HCT116 (cell line): Measurements from ENCODE around the gene STAG1. TPM values are rescaled to one million over a fixed set of nuclear protein-coding genes. Genes with fewer than 3 reads are reported as not detected.

ENCODE experiments used
- ATAC-seq: fragments of 200-7000 bp; cut with Tn5 transposase; 2 replicates; pipeline ENCODE4 v1.9.1; 2020; ENCODE audit warnings: mild to moderate bottlenecking, moderate library complexity
- BruUV-seq: library from RNA; stranded (reverse); fragments of 400-500 nt; replicated peaks from 2 replicates; lab custom pipeline; 2021; lab: Mats Ljungman, UMichigan
- CTCF ChIA-PET: fragments of 300-600 bp; sonication (Branson Sonifier 250); formaldehyde crosslinking; loops from one replicate; lab custom pipeline; 2021; ENCODE audit warnings: antibody characterized with exemption; lab: Charles Lee
- POLR2A ChIA-PET: fragments of 300-600, 350-600 bp; sonication (Branson Sonifier 250); formaldehyde crosslinking; loops from one replicate; lab custom pipeline; 2021; ENCODE audit warnings: antibody characterized with exemption; lab: Charles Lee
- RAD21 ChIA-PET, 2 experiments: fragments of 300-600 bp; sonication (Branson Sonifier 250); formaldehyde crosslinking; loops; one replicate each; lab custom pipeline; 2023; ENCODE audit warnings: low total read pairs in 2 of 2; ENCODE audit not compliant: uncharacterized antibody in 2 of 2, unreplicated experiment in 2 of 2, low non-redundant PET in 1 of 2; lab: Charles Lee
- DNase-seq: peaks from one replicate; pipeline ENCODE4 v3.0.0-alpha.2; 2010; ENCODE audit warnings: low read depth, low spot score
- H2AFZ ChIP-seq: fragments of 200-600 bp; shearing (Covaris generic), sonication (generic); 2 replicates; pipeline ENCODE4 v1.6.1; 2017; ENCODE audit warnings: low read depth, mixed run types, mixed read lengths, antibody characterized with exemption, low read length; ENCODE audit not compliant: poor library complexity, severe bottlenecking
- H3K27ac ChIP-seq: 2 replicates; pipeline ENCODE4 v1.5.1; 2012; ENCODE audit warnings: low read depth, low read length
- H3K27me3 ChIP-seq: fragments of 200-600 bp; sonication (generic); 2 replicates; pipeline ENCODE4 v1.6.1; 2016; ENCODE audit warnings: mixed run types, low read length, mixed read lengths; ENCODE audit not compliant: insufficient read depth
- H3K36me3 ChIP-seq, 2 experiments: fragments of 200-500 bp in 1 of 2; fragments of 200-600 bp in 1 of 2; sonication (Bioruptor generic) in 1 of 2; sonication (generic) in 1 of 2; 2 replicates each; pipeline versions ENCODE4 v1.5.1 to v1.6.1; 2014 to 2016; ENCODE audit warnings: low read length in 2 of 2, inconsistent platforms in 1 of 2, mixed read lengths in 1 of 2, mixed run types in 1 of 2; ENCODE audit not compliant: insufficient read depth in 2 of 2, control insufficient read depth in 1 of 2
- H3K4me1 ChIP-seq, 2 experiments: fragments of 200-600 bp in 1 of 2; sonication (generic) in 1 of 2; 2 replicates each; pipeline versions ENCODE4 v1.5.1 to v1.6.1; 2012 to 2017; ENCODE audit warnings: low read length in 2 of 2, inconsistent platforms in 1 of 2, mild to moderate bottlenecking in 1 of 2, mixed read lengths in 1 of 2, mixed run types in 1 of 2, moderate library complexity in 1 of 2; ENCODE audit not compliant: insufficient read depth in 2 of 2, control insufficient read depth in 1 of 2
- H3K4me2 ChIP-seq: fragments of 200-600 bp; sonication (generic); 2 replicates; pipeline ENCODE4 v1.6.1; 2017; ENCODE audit warnings: mixed run types, low read length, mixed read lengths
- H3K4me3 ChIP-seq, 2 experiments: fragments of 200-600 bp in 1 of 2; sonication (generic) in 1 of 2; replicated peaks in 1 of 2; 2 replicates each; pipeline ENCODE4 v1.5.1; 2011 to 2016; ENCODE audit warnings: low read length in 2 of 2, control low read depth in 1 of 2, low read depth in 1 of 2, mild to moderate bottlenecking in 1 of 2, mixed read lengths in 1 of 2, mixed run types in 1 of 2
- H3K79me2 ChIP-seq: fragments of 200-600 bp; sonication (generic); 2 replicates; pipeline ENCODE4 v1.6.1; 2017; ENCODE audit warnings: mild to moderate bottlenecking, mixed run types, low read length, moderate library complexity, mixed read lengths; ENCODE audit not compliant: insufficient read depth
- H3K9ac ChIP-seq: fragments of 200-600 bp; sonication (generic); 2 replicates; pipeline ENCODE4 v1.6.1; 2016; ENCODE audit warnings: low read length, mixed read lengths
- H3K9me2 ChIP-seq: fragments of 200-600 bp; sonication (generic), shearing (Covaris generic); 2 replicates; pipeline ENCODE4 v1.6.1; 2017; ENCODE audit warnings: mixed run types, mild to moderate bottlenecking, moderate library complexity; ENCODE audit not compliant: insufficient read depth
- H3K9me3 ChIP-seq, 2 experiments: fragments of 200-500 bp in 1 of 2; fragments of 200-600 bp in 1 of 2; sonication (Bioruptor generic) in 1 of 2; sonication (generic) in 1 of 2; 2 replicates each; pipeline ENCODE4 v1.6.1; 2014 to 2017; ENCODE audit warnings: low read length in 2 of 2, mixed read lengths in 2 of 2, inconsistent platforms in 1 of 2, low read depth in 1 of 2, mild to moderate bottlenecking in 1 of 2, mixed run types in 1 of 2, moderate library complexity in 1 of 2; ENCODE audit not compliant: control insufficient read depth in 1 of 2, insufficient read depth in 1 of 2
- H4K20me1 ChIP-seq: fragments of 200-600 bp; sonication (generic), shearing (Covaris generic); 2 replicates; pipeline ENCODE4 v1.6.1; 2017; ENCODE audit warnings: mixed run types, mild to moderate bottlenecking, moderate library complexity; ENCODE audit not compliant: insufficient read depth
- CEBPB ChIP-seq: IDR thresholded peaks from 2 replicates; pipeline ENCODE4 v1.6.1; 2012; ENCODE audit warnings: low read depth
- EGR1 ChIP-seq: IDR thresholded peaks from 2 replicates; pipeline ENCODE4 v1.6.1; 2012; ENCODE audit warnings: low read depth
- ELF1 ChIP-seq: IDR thresholded peaks from 2 replicates; pipeline ENCODE4 v1.6.1; 2012; ENCODE audit warnings: low read depth, borderline replicate concordance
- FOSL1 ChIP-seq: IDR thresholded peaks from 2 replicates; pipeline ENCODE4 v1.6.1; 2012; ENCODE audit warnings: low read depth
- JUND ChIP-seq: IDR thresholded peaks from 2 replicates; pipeline ENCODE4 v1.6.1; 2012
- POLR2A ChIP-seq: IDR thresholded peaks from 2 replicates; pipeline ENCODE4 v1.7.0; 2011; ENCODE audit warnings: borderline replicate concordance; ENCODE audit not compliant: insufficient read depth, insufficient read length; ENCODE audit errors: extremely low read depth
- POLR2AphosphoS5 ChIP-seq: IDR thresholded peaks from 2 replicates; pipeline ENCODE4 v1.6.1; 2011; ENCODE audit warnings: mild to moderate bottlenecking, low read depth, low read length, moderate library complexity
- RAD21 ChIP-seq: IDR thresholded peaks from 2 replicates; pipeline ENCODE4 v1.6.1; 2012; ENCODE audit warnings: low read depth, mild to moderate bottlenecking
- SIN3A ChIP-seq: IDR thresholded peaks from 2 replicates; pipeline ENCODE4 v1.6.1; 2012; ENCODE audit warnings: low read depth
- ZNF274 ChIP-seq: fragments of 200-500 bp; sonication (Bioruptor generic); IDR thresholded peaks from 2 replicates; pipeline ENCODE4 v1.6.1; 2014; ENCODE audit warnings: mild to moderate bottlenecking, low read depth, low read length, inconsistent platforms
- intact Hi-C: fragments of 100-400 bp; cut with micrococcal nuclease; formaldehyde crosslinking; loops from 2 replicates; pipeline ENCODE4 v1.10.0; 2022
- total RNA-seq: library from RNA; stranded (reverse); gene quantifications from one replicate; pipeline ENCODE4 v1.2.1, GENCODE V29; 2021; ENCODE audit not compliant: unreplicated experiment
- TF ChIP-seq, protein P1 (sequence below): IDR thresholded peaks from 2 replicates; pipeline ENCODE4 v1.6.1; 2012
- TF ChIP-seq, protein P2 (sequence below): IDR thresholded peaks from 2 replicates; pipeline ENCODE4 v1.6.1; 2012; ENCODE audit warnings: low read depth
- TF ChIP-seq, protein P3 (sequence below): IDR thresholded peaks from 2 replicates; pipeline ENCODE4 v1.6.1; 2011; ENCODE audit warnings: mild to moderate bottlenecking, low read length, moderate library complexity; ENCODE audit not compliant: insufficient replicate concordance; ENCODE audit errors: extremely low read depth
- TF ChIP-seq, protein P4 (sequence below): IDR thresholded peaks from 2 replicates; pipeline ENCODE4 v1.6.1; 2012

STAG1 gene
- total RNA-seq, 1 experiment from 2014 or later, result 29.4 TPM

DNA sequence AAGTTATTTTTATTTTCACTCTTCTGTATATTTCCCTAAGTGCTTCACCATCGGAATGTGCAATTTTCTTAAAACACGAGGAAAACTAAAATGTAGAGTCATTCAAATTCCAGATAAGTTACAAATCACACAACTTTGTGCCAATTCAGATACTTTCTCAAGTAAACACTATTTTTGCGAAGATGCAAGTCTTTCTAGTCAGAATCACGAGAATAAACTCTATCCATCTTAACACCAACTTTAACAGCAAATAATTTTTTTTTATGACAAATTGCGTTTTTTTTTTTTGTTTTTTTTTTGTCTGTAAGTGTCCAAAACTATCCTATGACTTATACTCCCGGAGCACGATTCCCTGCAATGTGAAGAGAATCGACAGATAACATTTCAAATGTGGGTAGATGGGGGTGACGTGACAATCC is 1.3 kb downstream of the STAG1 start:
- ATAC-seq (no peak), DNase-seq (no peak)
- ChIA-PET RAD21 (interaction anchor here (0.7 to 1.7 kb wide), 2 partner anchors 117 to 205 kb away, joined by 4 to 10 read pairs; no protein-coding TSS in a partner anchor), POLR2A (no interaction called here), CTCF (no interaction called here)
- peak overlapping the region; percentile 87 for H3K27ac ChIP-seq
- H3K36me3 ChIP-seq, result no peaks in the 10 kb centered on the region
- intact Hi-C loops, result no loop called here
- TF ChIP-seq CEBPB, result no peak
- no peak for TF ChIP-seq ZNF274
- no peak for TF ChIP-seq SIN3A
- TF ChIP-seq POLR2AphosphoS5, result no peak
- TF ChIP-seq, protein P1, sequence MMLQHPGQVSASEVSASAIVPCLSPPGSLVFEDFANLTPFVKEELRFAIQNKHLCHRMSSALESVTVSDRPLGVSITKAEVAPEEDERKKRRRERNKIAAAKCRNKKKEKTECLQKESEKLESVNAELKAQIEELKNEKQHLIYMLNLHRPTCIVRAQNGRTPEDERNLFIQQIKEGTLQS, result no peak
- no peak for TF ChIP-seq RAD21
- TF ChIP-seq FOSL1, result no peak
- TF ChIP-seq, protein P2, sequence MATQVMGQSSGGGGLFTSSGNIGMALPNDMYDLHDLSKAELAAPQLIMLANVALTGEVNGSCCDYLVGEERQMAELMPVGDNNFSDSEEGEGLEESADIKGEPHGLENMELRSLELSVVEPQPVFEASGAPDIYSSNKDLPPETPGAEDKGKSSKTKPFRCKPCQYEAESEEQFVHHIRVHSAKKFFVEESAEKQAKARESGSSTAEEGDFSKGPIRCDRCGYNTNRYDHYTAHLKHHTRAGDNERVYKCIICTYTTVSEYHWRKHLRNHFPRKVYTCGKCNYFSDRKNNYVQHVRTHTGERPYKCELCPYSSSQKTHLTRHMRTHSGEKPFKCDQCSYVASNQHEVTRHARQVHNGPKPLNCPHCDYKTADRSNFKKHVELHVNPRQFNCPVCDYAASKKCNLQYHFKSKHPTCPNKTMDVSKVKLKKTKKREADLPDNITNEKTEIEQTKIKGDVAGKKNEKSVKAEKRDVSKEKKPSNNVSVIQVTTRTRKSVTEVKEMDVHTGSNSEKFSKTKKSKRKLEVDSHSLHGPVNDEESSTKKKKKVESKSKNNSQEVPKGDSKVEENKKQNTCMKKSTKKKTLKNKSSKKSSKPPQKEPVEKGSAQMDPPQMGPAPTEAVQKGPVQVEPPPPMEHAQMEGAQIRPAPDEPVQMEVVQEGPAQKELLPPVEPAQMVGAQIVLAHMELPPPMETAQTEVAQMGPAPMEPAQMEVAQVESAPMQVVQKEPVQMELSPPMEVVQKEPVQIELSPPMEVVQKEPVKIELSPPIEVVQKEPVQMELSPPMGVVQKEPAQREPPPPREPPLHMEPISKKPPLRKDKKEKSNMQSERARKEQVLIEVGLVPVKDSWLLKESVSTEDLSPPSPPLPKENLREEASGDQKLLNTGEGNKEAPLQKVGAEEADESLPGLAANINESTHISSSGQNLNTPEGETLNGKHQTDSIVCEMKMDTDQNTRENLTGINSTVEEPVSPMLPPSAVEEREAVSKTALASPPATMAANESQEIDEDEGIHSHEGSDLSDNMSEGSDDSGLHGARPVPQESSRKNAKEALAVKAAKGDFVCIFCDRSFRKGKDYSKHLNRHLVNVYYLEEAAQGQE, result no peak
- TF ChIP-seq POLR2A, result no peak
- TF ChIP-seq EGR1, result no peak
- TF ChIP-seq, protein P3, sequence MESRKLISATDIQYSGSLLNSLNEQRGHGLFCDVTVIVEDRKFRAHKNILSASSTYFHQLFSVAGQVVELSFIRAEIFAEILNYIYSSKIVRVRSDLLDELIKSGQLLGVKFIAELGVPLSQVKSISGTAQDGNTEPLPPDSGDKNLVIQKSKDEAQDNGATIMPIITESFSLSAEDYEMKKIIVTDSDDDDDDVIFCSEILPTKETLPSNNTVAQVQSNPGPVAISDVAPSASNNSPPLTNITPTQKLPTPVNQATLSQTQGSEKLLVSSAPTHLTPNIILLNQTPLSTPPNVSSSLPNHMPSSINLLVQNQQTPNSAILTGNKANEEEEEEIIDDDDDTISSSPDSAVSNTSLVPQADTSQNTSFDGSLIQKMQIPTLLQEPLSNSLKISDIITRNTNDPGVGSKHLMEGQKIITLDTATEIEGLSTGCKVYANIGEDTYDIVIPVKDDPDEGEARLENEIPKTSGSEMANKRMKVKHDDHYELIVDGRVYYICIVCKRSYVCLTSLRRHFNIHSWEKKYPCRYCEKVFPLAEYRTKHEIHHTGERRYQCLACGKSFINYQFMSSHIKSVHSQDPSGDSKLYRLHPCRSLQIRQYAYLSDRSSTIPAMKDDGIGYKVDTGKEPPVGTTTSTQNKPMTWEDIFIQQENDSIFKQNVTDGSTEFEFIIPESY, result no peak
- TF ChIP-seq JUND, result no peak
- TF ChIP-seq ELF1, result no peak
- TF ChIP-seq, protein P4, sequence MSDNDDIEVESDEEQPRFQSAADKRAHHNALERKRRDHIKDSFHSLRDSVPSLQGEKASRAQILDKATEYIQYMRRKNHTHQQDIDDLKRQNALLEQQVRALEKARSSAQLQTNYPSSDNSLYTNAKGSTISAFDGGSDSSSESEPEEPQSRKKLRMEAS, result no peak
- no peaks in the 10 kb centered on the region for H3K9me2 ChIP-seq
- peak overlapping the region; percentile 74 to 76 for H3K4me3 ChIP-seq
- no peaks in the 10 kb centered on the region for H3K9me3 ChIP-seq
- H3K4me1 ChIP-seq, result peaks cover 24 to 43% of the 10 kb centered on the region in 2 experiments
- no peaks in the 10 kb centered on the region for H3K27me3 ChIP-seq
- BruUV-seq, result TSS peak; percentile 72
- H3K9ac ChIP-seq, result peak overlapping the region; percentile 87
- H4K20me1 ChIP-seq, result no peaks in the 10 kb centered on the region
- peak overlapping the region; percentile 65 for H3K4me2 ChIP-seq
- no peak overlapping the region for H2AFZ ChIP-seq
- H3K79me2 ChIP-seq, result peaks cover 63% of the 10 kb centered on the region
